Right lobe of liver (tissue), 6 donors: ENCODE measurements around the gene CNTN5. TPM values are rescaled to one million over a fixed set of nuclear protein-coding genes. Genes with fewer than 3 reads are reported as not detected.
A peak's percentile ranks its signal among the peaks of the same experiment; 100 is the strongest.

Experiments
- ATAC-seq, 4 donors: fragments of 200-7000 bp; cut with Tn5 transposase; one replicate each; pipeline ENCODE4 v1.9.1; 2020; ENCODE audit warnings: mild to moderate bottlenecking in 4 of 4, moderate library complexity in 4 of 4
- DNase-seq, 3 donors: peaks; one replicate each; pipeline ENCODE4 v3.0.0-alpha.2; 2020
- H3K27ac ChIP-seq, 3 donors: fragments of 200-600 bp; one replicate each; pipeline ENCODE4 v1.8.0; 2022
- H3K27me3 ChIP-seq, 2 donors: fragments of 200-600 bp; one replicate each; pipeline ENCODE4 v1.8.0; 2022
- H3K36me3 ChIP-seq, 4 donors: fragments of 200-600 bp; sonication (generic) in 1 of 4; one replicate each; pipeline versions ENCODE4 v1.5.1 to v1.8.0; 2017 to 2022; ENCODE audit warnings: control low read depth in 1 of 4
- H3K4me1 ChIP-seq, 4 donors: fragments of 200-600 bp; sonication (generic) in 1 of 4; one replicate each; pipeline versions ENCODE4 v1.5.1 to v1.8.0; 2017 to 2022; ENCODE audit warnings: control low read depth in 1 of 4
- H3K4me3 ChIP-seq, 3 donors: fragments of 200-600 bp; one replicate each; pipeline ENCODE4 v1.8.0; 2022
- H3K9me3 ChIP-seq, 4 donors: fragments of 200-600 bp; sonication (generic) in 1 of 4; one replicate each; pipeline versions ENCODE4 v1.5.1 to v1.8.0; 2017 to 2022; ENCODE audit warnings: control low read depth in 1 of 4
- CTCF ChIP-seq, 4 donors: fragments of 200-600 bp in 3 of 4; fragments of 450-650 bp in 1 of 4; IDR thresholded peaks; one replicate each; pipeline versions ENCODE4 v1.5.1 to v1.8.0; 2016 to 2022; ENCODE audit warnings: antibody characterized with exemption in 4 of 4, mild to moderate bottlenecking in 2 of 4
- POLR2A ChIP-seq: fragments of 450-650 bp; IDR thresholded peaks from one replicate; pipeline ENCODE4 v1.6.1; 2017; ENCODE audit warnings: antibody characterized with exemption, mild to moderate bottlenecking
- whole genome bisulfite sequencing: methylation state at CpG from one replicate; pipeline ENCODE4 v1.1.6; 2018; ENCODE audit warnings: low coverage, low lambda C conversion rate; ENCODE audit not compliant: insufficient coverage; ENCODE audit errors: missing lambda C conversion rate; 5-methylcytosine and 5-hydroxymethylcytosine counted together
- intact Hi-C, 2 donors: fragments of 100-400 bp; cut with DNase I; formaldehyde crosslinking; loops; one replicate each; pipeline versions ENCODE4 v1.11.2 to v1.14.1; 2022
- total RNA-seq, 6 experiments: library from RNA; depleted of rRNA in 2 of 6; stranded (reverse); fragments of >200 nt in 2 of 6; fragmentation: NEBNext Ultra II Directional in 3 of 6; extraction: Animal tissue kit (Norgen Biotek cat#: 25700) in 3 of 6; gene quantifications; one replicate each; pipeline versions ENCODE4 v1.1.0 to v1.2.4, GENCODE V29; 2016 to 2023
- donor health status: DM: no; HTN: yes; CAD: no.
- donor health status: DM: no; HTN: no; CAD: no.
- donor health status: DM: no; HTN: no; CAD: no.
- donor health status: DM: no; HTN: yes; CAD: no.
- donor health status: DM: no; HTN: yes; CAD: no.

CNTN5 gene
- total RNA-seq, 6 experiments from 2014 or later: 0.13 to 0.19 TPM; not detected in 4

DNA sequence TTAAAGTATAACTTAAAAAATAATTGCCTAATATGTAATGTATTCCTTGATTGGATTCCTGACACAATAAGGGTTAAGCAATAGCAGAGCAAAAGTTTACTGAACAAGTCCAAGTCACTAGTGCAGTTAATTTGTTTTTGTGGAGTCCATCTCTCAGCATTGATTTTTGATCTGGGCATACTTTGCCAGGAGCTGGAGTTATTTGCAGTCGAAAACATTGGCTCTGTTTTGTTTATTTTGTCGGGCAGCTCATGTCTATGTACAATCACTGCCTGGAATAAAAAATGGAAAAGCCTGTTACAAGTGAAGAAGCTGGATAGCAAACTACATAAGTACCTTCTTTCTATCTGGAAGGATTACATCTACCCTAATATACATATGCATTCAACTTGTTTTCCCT is 625.2 kb downstream of the CNTN5 start:
- no peaks in the 10 kb centered on the region for H3K36me3 ChIP-seq
- ATAC-seq (peak; percentile 89 to 97 (median 94)), DNase-seq (no peak)
- intact Hi-C loops: no loop called here
- 34% methylated on average over 2 of the region's 2 CpGs for WGBS
- H3K9me3 ChIP-seq: no peaks in the 10 kb centered on the region
- no peak for TF ChIP-seq POLR2A
- TF ChIP-seq CTCF (IDR thresholded peaks at IDR 0.05): no peak
- H3K27me3 ChIP-seq: no peaks in the 10 kb centered on the region
- peaks cover 0 to 18% (median 6%) of the 10 kb centered on the region in 4 donors for H3K4me1 ChIP-seq
- no peak overlapping the region for H3K4me3 ChIP-seq
- H3K27ac ChIP-seq: no peak overlapping the region

GRCh38 chr11:99670067-99670676 is 649.4 kb downstream of the CNTN5 start:
- H3K4me1 ChIP-seq: no peaks in the 10 kb centered on the region
- no peak overlapping the region for H3K4me3 ChIP-seq
- intact Hi-C loops: no loop called here
- H3K9me3 ChIP-seq: no peaks in the 10 kb centered on the region
- no peaks in the 10 kb centered on the region for H3K27me3 ChIP-seq
- no peak for ATAC-seq
- no peak overlapping the region for H3K27ac ChIP-seq
- DNase-seq: no peak
- 44% methylated on average over 2 of the region's 2 CpGs for WGBS
- TF ChIP-seq POLR2A (no peak), CTCF (IDR thresholded peaks at IDR 0.05) (no peak)
- no peaks in the 10 kb centered on the region for H3K36me3 ChIP-seq

- TF ChIP-seq CTCF (IDR thresholded peaks at IDR 0.05): no peak
- TF ChIP-seq POLR2A: no peak
- Histone ChIP-seq H3K4me1 (no peaks in the 10 kb centered on the region), H3K27me3 (no peaks in the 10 kb centered on the region), H3K36me3 (no peaks in the 10 kb centered on the region), H3K27ac (no peak overlapping the region), H3K4me3 (no peak overlapping the region), H3K9me3 (no peaks in the 10 kb centered on the region)
- intact Hi-C loops: no loop called here
- ATAC-seq (no peak), DNase-seq (no peak)
- 39% methylated on average over 8 of the region's 8 CpGs for WGBS
Observed at GRCh38 chr11:99671808-99672409, 651.2 kb downstream of the CNTN5 start.

- no peaks in the 10 kb centered on the region for H3K4me1 ChIP-seq
- H3K4me3 ChIP-seq: no peak overlapping the region
- H3K27ac ChIP-seq: no peak overlapping the region
- 46% methylated on average over 4 of the region's 4 CpGs for WGBS
- H3K36me3 ChIP-seq: no peaks in the 10 kb centered on the region
- H3K27me3 ChIP-seq: no peaks in the 10 kb centered on the region
- H3K9me3 ChIP-seq: no peaks in the 10 kb centered on the region
- intact Hi-C loops: no loop called here
- TF ChIP-seq CTCF (IDR thresholded peaks at IDR 0.05) (no peak), POLR2A (no peak)
- DNase-seq (no peak), ATAC-seq (no peak)
Observed at GRCh38 chr11:99676292-99676691, 655.5 kb downstream of the CNTN5 start.
